HG02623 (cell line): ENCODE data around the gene MED12L.

Experiments used
- ATAC-seq: cut with Tn5 transposase; IDR thresholded peaks from one replicate; pipeline ENCODE4 v1.9.1; 2021; ENCODE audit warnings: moderate library complexity; ENCODE audit not compliant: unreplicated experiment

Gene MED12L

DNA sequence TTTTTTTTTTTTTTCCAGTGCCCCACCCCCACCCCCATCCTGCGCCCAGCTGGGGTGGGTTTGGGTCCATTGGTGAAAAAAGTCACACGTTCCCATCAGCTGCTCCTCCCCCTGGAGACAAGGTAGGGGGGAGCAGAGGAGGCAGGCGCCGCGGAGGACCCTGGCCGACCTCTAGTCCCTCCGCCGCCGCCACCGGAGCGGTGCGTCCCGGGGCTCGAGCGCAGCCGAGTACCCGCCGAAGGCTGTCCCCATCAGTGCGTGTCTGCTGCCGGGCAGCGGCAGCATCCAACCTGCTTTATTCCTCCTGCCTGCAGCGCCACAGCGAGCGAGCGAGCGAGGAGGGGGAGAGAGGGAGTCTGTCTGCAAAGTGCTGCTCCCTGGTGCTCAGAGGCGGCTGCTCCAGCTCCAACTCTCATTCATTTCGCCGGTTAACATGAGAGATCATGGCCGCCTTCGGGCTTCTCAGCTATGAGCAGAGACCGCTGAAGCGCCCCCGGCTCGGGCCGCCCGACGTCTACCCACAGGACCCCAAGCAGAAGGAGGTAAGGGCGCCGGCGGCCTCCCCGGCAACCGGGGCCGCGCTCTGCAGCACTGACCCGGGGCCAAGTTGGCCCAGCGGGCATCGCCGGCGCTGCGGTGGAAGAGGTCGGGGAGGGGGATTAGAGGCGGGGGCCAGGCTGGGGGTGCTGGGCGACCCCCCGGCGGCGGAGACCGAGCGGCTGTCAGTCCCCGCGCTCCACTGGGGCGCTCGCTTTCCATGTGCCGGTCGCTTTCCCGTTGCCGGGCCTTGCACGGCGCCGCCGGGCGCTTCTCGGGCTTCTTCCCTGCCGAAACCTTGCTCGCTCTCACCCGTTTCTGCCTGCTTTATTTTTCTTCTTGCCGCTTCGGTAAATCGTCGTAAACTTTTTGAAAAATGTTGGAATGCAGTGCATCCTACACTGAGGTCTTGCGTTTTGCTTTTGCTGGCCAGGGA is 1.3 kb downstream of the MED12L start:
- ATAC-seq: peak; percentile 59

DNA sequence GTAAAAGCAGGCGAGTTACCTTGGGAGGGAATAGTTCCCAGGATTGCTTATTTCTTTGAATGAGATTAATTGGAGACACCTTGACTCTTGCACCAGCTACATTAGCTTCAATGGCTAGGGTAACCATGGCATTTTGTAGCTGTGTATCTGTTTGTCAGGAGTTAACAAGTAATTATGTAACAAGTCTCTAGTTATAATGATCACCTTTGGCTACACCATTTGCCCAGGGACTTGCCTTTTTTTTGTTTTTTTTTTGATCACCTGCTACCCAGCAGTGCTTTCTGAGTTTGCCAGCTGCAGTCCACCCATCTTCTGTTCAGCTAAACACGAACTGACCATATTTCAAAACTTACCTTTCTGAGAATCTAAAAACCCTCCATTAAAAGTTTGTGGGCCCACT is 2.2 kb downstream of the MED12L start:
- no peak for ATAC-seq

DNA sequence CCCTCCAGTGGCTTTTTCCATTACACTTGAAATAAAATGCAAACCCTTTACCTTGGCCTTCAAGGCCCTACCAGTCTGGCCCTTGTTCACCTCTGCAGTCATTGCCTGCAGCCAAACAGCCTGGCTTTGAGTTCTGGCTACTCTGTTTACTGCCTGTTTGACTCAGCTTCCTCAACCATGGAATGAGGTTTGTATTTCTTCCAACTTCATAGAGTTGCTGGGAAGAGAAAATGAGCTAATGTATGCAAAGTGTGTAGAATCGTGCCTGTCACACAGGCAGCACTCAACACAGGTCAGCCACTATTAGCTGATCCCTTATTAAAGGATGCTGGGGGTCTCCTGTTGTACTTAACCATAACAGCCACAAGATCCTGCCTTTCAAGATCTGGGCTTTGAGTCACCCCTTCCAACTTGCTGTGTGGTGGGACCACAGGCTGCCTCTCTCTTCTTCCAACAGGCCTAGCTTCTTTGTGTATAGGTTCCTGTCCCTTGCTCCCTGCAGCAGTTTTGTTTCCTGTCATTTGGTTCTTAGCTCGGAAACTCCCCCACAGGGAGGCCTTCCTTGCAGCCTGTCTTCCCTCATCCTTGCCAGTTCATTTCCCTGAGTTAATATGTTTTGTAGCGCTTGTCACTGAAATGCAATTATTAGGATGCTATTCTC is 6.4 kb downstream of the MED12L start:
- no peak for ATAC-seq

DNA sequence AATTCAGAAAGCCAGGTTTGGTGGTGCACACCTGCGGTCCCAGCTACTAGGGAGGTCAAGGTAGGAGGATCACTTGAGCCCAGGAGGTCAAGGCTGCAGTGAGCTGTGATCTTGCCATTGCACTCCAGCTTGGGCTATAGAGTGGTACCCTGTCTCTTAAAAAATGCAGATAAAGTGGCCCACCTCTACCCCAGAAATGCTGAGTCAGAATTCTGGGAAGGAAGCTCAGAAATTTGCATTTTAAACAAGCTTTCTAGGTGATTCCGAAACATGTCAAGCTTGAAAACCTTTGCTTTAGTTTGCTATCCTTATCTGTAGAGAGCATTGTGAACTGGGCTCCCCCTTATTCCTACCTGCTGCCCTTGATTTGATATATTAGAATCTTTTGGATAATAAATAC is 7.7 kb downstream of the MED12L start:
- ATAC-seq: no peak

DNA sequence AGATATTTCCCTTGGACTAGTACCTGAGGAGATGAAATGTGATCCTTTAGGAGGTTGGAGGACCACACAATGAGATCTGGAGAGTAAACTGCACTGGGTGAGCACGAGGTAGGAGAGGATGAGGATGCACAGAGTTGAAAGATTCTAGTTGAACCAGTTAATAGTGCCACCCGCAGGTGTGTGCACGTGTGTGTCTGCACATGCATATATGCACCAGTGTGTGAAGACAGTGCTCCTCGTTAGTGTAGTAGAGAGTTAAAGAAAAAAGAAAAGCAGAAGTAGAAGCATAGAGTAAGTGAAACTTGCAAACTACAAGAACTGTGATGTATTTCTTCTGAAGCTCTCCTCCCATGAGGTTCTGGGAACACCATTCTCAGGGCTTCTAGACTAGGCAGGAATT is 8.4 kb downstream of the MED12L start:
- peak; percentile 60 for ATAC-seq

DNA sequence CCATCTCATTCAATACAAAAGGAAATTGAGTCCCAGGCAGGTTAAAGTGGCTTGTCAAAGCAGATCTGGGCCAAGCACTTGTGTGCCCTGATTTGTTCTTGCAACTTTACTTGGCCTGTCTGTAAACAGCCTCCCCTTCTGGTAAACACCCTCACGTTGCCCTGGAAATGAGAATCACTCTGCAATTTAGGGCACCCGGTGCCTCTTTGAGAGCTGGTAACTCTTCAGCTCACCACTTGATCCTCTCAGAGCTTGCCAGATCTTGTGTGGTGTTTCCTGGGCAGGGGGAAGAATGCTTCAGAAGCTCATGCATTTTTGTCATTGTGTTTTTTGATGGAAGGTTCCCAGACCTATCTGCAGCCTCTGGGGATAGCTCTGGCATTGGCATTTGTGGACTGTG is 11.3 kb downstream of the MED12L start:
- ATAC-seq: no peak

DNA sequence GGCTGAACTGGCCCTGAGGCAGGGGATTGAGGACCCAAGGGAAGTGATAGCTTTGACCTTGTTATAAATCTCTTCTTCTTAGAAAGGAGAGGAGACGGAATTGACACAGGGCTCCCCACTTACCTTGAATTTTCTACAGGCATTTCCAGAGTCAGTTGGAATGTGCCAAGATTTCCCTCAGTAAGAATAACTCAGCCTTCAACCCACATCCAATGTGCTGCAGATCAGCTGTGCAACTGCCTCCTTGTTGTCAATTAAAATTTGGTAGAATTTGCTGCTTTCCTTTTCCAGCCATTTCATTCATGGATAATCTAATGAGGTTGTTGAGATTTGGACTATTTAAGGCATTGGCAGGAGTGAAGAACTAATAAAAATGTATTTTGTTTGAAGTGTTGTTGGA is 14.6 kb downstream of the MED12L start:
- ATAC-seq: no peak

DNA sequence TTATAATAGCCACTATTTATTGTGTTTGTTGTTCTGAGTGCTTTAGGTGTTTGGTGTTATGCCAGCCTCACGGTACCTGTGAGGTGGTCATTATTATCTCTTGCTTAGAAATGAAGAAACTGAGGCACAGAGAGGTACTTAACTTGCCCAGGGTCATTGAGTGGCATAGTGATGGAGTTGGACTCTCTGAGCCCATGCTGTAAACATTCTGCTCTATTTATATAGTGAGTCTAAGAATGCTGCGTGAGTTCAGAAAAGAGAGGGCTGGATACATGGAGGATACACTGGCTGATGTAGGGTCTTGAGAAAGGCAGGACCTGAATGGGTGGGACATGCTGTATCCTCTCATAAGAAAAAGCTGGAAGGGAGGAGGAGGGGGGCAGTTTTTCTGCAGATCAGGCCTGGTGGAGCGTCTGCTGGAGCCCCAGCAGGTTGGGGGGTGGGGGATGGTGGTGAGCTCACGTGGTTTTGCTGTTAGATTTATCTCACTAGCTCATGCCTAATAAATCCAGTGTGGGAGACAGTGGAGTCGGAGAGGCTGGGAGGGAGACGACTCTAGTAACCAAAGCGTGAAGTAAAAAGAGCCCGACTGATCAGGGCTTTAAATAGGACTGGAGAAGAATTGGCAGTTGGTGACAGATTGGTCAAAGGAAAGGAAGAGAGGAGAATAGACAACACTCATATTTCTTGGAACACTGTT is 16.0 kb downstream of the MED12L start:
- no peak for ATAC-seq

DNA sequence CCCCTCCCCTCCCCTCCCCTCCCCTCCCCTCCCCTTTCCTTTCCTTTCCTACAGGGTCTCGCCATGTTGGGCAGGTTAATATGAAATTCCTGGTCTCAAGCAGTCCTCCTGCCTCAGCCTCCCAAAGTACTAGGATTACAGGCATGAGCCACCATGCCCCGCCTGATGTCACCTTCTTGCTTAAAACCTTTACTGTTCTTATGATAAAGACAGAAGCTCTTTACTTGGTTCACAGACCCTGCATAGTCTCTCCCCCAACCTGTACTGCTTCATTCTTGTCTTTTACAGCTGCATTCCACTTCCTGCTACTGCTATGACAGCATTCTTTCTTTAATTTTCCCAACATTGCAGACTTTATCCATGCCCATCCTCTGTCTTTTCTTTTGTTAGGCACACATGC is 20.8 kb downstream of the MED12L start:
- no peak for ATAC-seq

DNA sequence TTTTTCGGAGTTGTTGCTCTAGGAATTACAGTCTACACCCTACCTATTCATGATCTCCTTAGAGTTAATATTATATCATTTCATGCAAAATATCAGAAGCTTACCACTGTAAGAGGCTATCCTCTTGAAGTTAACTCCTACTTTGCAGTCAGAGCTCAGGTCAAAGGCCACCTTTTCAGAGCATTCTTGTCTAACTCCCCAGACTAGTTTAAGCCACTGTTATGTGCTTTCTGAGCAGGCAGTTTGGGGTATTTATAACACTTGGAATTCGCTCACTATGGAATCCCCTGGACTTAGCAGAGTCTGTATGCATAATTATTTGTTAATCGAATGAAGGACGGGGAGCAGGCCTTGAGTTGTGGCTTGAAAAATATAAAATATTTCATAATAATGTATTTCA is 21.7 kb downstream of the MED12L start:
- no peak for ATAC-seq

DNA sequence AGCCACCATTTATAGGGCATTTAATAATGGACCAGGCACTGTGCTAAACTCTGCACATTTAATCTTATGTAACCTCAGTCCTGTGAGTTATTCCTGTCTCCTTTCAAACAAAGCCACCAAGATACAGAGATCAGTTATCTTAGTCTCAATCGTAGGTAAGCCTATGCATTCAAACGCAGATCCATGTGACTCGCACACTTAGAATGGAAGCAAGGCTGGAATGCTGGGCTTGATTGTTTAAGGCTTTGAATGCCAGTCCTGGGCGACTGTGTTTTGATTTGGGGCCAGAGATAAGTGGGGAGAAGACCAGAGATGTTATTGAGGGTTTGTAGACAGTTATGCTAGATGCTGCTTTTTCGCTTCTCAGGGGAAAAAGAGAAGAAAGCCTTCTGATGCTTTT is 22.2 kb downstream of the MED12L start:
- no peak for ATAC-seq

DNA sequence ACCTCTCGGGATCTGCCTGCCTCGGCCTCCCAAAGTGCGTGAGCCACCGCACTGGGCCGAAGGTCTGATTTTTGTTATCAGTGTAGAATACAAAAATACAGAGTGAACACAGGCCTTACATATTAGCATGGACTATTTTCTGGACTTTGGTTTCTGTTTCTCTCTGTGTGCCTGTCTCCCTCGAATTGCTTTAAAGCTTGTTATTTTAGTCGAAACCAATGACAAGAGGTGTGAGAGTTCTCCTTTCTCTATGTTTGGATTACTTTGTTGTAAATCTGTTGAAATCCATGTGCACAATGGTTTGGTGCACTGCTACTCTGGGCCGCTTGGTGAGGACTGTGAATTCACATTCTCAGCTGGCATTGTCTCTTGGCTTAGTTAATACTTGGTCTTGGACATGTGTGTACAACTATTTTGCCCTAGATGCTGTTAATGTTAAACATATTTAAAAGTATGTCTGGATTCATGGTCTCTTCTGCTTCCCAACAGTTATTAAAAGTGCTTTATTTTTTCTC is 23.9 kb downstream of the MED12L start:
- no peak for ATAC-seq

DNA sequence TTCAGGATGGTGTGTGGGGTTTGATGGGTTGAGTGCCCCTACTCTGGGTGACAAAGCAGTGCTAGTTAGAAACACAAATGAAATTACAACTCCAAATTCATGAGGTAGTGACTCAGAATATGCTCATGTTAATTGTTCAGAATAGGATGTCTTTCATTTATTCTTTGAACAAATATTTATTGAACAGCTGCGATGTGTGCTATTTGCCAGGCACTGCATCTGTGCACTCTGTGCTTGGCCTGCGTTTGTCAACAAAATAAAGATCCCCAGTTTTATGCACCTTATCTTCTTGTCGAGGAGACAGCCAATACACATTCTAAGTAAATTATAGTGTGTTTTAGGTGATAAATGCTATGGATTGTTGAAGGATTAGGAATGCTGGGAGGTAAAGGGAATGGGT is 27.3 kb downstream of the MED12L start:
- no peak for ATAC-seq

DNA sequence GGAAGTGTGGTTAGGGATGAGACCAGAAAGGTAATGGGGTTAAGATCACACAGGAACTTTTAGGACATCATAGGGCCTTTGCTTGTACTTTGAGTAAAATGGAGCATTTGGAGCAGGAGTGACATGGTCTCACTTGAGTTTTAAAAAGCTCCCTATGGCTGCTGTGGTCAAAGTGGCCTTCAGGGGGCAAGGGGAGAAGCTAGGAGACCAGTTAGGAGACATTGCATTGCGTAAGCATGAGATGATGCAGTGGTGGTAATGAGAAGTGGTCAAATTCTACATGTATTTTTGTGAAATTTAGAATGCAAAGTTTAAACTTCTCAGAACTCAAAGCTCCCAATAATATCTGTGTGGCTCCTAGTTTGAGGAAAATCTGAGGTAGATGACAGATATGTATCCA is 27.9 kb downstream of the MED12L start:
- no peak for ATAC-seq

DNA sequence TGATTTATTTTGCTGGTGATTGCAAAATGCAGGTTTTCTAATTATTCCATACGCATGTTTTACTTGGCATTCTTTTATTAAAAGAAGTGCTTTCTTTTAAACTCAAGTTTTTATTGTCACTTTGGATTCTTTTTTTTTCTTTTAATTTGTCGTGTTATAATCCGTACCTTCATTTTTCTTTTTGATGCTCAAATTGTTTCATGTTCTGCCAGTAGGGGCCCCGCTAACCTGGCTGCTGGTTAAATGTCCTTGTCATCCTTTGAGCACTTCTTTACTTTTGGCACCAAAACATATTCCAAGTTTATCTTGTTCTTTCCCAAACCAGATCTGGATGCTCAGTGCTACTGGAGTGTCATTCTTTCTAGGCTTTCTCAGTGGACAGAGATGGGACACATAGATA is 31.6 kb downstream of the MED12L start:
- ATAC-seq: no peak

DNA sequence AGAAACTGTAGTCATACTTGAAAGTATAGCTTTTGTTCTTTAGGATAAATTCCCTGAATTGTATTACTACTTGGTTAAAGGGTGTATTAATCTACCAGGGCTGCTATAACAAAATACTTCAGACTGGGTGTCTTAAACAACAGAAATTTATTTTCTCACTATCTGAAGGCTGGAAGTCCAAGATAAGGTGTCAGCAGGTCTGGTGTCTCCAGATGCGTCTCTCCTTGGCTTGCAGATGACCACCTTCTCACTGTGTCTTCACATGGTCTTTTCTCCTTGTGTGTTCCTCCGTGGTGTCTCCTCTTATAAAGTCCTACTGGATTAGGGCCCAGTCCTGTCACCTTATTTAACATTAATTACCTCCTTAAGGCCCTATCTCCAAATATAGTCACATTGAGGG is 33.7 kb downstream of the MED12L start:
- no peak for ATAC-seq

DNA sequence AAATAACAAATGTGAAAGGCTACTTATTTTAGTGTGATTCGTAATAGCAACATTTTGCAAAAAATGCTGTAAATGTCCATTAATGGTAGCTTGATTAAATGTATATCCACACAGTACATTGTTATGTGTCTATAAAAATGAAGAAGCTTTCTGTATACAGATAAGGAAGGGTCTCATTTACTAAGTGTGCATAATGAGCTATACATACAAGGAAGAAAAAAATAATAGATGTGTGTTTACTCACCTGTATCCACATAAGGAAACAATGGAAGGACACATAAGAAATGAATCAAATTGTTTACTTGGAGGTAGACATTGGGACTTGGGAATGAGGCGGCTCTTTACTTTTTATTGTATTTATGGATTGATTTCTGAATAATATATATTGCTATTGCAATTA is 34.9 kb downstream of the MED12L start:
- no peak for ATAC-seq

DNA sequence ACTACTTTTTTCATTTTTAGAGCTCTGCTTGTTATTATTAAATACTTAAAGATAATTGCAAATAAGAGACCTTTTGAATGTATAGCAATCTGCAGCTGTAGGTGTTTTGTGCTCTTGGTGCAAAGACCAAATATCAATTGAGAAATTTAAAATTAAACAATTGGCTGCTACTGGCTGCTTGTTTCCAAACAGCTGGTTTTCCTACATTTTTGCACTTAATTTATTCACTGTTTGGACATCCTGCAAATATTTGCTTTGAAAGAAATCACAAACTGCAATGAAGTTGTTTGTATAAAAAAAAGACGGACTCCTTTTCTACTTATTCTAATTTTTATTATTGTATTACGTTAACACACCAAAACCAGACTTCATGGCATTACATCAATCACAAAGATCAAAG is 35.6 kb downstream of the MED12L start:
- ATAC-seq: no peak

DNA sequence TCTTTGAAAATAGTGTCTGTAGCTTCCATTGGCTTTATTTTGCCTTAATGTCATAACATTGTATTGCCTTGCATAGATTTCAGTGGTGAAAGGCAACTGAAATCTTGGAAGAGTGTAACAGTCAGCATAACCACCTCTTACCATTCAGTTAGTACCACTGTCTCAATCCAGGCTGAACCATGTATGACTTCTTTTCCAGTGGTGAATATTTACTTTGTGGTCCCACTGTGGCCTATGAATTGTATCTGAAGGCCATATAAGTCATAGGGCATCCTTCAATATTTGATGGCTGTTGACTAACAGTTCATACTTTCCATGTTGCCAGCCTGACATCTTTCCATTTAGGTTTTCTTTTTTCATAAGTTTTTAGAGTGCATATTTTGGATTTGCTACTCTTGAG is 38.4 kb downstream of the MED12L start:
- ATAC-seq: no peak

DNA sequence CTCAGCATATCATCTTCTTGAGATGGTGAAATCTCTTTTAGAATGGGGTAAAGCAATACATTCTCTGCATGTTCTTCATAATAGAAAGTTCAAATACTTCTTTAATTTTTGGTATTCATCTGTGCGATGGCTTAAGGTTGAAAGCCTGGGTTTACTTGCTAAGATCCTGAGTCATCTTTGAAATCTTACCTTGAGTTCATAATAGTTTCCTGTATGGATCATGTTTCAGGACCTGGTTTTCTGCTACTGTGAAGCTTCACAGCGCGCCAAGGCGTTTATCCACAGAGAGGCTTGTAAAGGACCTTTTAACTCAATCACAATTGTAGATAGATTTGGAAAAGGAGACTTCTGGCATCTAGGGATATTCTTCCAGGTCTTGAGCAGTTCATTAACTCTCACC is 39.0 kb downstream of the MED12L start:
- no peak for ATAC-seq

DNA sequence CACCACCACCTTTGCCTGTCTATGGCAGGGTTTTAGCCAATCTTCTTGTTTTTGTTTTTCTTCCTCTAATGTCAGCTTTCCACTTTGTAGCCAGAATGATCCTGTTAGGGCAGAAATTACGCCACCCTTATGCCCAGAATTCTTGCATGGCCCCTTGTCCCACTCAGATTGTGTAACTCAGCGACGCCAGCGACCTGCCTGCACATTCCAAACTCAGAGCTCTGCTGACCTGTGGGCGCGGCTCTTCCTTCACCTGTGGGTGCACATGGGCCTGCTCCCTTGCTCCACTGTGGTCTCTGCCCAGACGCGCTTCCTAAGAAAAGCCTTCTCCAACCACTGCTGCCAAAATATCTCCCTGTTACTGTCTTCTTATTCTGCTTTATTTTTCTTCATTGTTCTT is 45.0 kb downstream of the MED12L start:
- no peak for ATAC-seq

DNA sequence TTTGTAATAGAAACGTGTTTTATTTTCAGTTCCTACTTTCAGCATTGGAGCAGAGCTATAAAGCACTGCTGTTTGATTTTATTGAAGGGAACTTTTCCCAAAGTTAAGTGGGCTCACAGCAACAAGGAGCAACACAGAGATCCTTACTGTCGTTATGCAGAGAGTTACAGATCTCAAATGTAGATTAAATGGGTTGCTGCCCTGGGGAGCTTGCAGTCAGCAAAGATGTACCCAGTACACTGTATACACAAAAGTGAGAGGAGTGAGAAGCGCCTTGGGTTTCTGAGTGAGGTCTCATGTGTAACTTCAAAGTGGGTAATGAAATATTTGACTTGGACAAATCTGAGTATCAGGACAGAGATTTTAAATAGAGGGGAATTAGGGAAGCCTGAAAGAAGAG is 47.7 kb downstream of the MED12L start:
- ATAC-seq: no peak
